ENCODE data around the gene S100G.
"Not testable (repeated sequence)": the region's sequence is repeated elsewhere in the genome, so short reads cannot be mapped to it uniquely, and the experiment has no call there.

The S100G gene, protein sequence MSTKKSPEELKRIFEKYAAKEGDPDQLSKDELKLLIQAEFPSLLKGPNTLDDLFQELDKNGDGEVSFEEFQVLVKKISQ

DNA sequence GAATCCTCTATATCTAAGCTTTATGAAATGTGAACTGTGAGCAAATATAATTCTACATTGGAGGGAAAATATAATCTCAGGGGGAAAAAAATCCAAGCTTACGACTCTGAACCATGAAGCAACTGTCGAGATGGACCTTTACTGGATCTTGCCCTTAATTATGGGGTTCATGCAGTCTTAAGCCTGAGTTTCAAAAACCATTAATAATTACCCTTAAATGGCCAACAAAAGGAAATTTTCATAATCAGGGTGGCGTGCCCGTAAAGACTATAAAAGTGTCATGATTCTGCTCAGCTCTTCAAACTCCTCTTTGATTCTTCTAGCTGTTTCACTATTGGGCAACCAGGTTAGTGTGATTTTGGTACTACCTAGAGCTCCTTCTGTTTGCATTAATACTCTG lies at the start of gene S100G:
Gene S100G (plus strand): TSS at position 301 of the 400 bp plus-strand sequence. CDS start 849 bp downstream, outside the sequence.
- DNase-seq (ENCODE audit: low spot score): no peak

DNA sequence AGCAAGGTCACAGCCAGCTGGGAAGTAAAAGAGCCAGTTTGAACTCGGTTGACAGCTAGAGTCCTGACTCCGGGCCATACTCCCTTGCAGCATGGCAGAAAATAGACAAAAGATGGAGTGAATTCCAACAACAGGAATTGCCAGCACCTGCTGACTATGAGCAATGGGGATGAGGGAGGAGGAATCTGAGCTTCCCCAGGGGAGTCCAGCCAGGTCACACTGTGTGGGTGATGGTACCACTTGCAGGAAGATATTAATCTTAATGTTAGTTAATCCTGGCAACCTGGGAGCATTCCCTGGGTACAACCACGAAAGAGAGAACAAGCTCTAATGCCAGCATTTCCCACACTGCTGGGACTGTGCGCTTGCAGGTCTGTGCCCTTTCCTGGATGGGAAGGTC lies 48.1 kb upstream of the S100G start:
- DNase-seq (ENCODE audit: low spot score): no peak

DNA sequence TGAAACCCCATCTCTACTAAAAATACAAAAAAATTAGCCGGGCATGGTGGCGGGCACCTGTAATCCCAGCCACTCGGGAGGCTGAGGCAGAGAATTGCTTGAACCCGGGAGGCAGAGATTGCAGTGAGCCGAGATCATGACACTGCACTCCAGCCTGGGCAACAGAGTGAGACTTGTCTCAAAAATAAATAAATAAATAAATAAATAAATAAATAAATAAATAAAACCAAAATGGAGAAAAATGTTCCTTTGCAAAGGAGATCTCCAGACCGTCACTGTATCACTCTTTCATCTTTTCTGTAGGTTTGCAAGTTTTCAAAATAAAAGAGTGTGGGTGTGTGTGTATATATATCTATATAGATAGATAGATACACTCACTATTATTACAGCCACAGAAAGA lies 46.7 kb upstream of the S100G start:
- DNase-seq (ENCODE audit: low spot score): not testable (repeated sequence)

DNA sequence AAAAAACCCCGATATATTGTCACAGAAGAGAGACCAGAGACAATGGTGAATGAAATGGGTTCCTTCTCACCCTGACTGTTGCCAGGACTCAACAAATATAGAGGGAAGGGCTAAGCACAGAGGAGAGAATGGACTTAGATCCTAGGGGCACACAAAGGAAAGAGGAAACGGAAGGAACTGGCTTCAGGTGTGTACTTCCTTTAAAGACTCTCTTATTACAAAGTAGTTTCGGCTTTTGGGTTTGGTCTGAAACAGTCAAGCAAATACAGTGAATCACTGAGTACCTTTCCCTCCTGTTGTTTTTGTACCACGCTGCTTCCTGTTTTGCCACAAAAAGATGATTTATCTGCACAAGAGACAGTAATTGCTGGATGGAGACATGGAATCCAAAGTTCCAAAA lies 46.1 kb upstream of the S100G start:
- no peak for DNase-seq (ENCODE audit: low spot score)

DNA sequence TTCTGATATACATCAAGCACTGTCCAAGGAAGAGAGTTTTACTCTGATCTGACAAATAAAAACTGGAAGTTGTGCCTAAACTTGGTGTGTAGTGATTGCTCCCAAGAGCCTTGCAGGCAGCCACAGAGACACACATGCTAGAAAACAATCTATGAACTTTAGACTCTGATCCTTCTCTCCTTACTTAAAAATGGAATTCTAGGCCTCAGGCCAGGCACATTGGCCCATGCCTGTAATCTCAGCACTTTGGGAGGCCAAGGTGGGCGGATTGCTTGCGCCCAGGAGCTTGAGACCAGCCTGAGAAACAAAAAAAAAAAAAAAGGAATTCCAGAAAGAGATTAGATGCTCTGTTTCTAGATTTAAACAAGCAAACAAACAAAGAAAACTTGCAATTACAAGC lies 45.6 kb upstream of the S100G start:
- DNase-seq (ENCODE audit: low spot score): no peak

DNA sequence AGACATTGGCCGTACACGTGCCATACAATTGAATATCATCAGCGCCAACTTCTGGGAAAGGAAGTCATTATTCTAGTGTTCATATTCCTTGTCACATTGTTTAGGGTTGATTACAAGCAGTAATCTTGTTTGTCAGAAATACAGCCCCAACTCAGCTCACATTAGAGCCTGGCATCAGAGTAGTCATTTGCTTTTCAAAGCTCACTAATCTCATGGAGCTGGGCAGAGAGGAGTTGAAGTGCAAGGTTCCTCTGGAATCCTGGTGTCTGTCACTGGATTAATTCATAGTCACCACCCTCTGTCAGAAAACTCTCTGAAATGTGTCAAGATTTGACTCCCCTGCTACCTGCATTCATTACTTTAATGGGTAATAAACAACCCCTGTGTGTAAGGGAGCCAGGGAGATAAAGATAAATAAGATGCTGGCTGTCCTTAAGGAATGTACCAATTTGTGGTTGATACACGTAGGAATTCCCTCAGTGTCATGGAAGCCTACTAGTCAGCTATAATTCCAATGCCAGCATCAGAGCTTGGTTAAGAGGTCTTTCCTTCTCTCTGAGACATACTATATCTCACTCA lies 43.7 kb upstream of the S100G start:
- DNase-seq (ENCODE audit: low spot score): no peak

DNA sequence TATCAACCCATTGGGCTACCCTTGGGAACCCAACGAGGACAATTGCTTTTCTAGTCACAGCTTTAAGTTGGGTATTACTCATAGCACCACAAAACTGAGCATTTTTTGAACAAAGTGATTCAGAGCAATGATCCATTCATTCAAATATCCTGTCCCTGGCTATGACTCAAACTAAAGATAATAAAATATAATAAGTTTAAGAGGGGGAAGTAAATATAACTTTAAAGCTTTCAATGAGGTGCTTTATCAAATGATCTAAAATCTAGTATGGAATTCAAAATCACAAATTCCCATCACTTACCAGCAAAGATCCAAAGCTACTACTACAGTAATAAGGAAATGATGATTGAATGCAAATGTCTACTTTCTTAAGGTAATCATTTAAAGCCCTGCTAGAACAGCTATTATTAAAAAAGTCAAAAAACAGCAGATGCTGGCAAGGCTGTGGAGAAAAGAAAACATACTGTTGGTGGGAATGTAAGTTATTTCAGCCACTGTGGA lies 39.8 kb upstream of the S100G start:
- DNase-seq (ENCODE audit: low spot score): no peak

DNA sequence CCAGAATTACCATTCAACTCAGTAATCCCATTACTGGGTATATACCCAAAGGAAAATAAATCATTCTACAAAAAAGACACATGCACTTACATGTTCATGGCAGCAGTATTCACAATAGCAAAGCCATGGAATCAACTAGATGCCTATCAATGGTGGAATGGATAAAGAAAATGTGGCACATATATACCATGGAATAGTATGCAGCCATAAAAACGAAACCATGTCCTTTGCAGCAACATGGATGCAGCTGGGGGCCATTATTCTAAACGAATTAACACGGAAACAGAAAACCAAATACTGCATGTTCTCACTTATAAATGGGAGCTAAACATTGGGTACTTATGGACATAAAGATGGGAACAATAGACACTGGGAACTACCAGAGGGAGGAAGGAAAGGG lies 39.3 kb upstream of the S100G start:
- DNase-seq (ENCODE audit: low spot score): not testable (repeated sequence)

DNA sequence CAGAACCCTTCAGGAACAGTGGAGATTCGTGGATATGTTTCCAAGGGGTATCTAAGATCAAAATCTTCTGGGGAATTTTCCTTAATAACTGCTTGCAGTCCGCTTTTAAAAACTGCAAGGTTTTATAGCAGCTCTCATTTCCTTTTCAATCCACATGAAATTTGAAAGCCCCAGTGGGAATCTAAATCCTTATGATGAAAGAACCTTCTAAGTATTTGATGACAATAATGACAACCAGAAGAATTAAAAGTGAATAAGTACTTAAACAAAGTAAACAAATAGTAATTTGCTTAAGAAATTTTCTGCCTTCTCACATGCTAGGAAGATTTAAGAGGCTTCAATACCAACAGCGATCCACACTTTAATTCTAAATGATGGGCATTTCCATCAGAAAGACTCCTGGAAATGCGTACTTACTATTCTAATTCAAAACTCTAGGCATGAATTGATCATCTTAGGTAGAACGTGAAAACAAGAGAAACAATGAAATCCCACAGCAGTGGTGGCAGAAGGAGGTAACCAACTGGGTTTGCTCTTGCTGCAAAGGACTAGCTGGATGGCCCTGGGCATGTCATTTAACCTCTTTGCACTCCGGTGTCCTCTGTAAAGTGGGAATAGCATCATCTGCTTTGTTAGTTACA lies 37.6 kb upstream of the S100G start:
- no peak for DNase-seq (ENCODE audit: low spot score)

DNA sequence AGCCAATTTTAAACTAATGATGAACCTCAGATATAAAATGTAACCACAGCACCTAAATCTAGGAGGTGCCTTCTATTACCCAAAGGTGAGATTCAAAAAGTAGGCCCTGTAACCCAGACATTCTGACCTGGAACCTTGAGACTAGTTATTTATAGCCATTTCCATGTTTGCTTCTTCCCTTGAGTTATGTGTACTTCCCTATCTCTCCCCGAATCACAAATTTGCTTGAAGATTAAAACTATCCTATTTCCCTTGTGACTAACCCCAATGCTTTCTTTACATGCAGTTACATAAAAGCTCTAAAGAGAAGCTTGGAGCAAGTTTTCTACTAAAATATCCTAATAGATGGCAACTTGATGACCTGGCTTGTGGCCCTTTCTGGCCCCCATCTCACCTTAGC lies 32.6 kb upstream of the S100G start:
- DNase-seq (ENCODE audit: low spot score): no peak

DNA sequence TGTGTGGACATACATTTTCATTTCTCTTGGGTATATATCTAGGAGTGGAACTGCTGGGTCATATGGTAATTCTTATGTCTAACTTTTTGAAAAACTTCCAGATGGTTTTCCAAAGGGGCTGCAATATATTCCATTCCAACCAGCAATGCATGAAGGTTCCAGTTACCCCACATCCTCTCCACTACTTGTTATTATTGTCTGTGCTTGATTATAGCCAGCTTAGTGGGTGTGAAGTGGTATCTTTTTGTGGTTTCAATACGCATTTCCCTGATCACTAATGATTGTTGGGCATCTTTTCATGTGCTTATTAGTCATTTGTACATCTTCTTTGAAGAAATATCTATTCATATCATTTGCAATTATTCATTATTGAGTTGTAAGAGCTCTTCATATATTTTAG lies 31.5 kb upstream of the S100G start:
- no peak for DNase-seq (ENCODE audit: low spot score)

DNA sequence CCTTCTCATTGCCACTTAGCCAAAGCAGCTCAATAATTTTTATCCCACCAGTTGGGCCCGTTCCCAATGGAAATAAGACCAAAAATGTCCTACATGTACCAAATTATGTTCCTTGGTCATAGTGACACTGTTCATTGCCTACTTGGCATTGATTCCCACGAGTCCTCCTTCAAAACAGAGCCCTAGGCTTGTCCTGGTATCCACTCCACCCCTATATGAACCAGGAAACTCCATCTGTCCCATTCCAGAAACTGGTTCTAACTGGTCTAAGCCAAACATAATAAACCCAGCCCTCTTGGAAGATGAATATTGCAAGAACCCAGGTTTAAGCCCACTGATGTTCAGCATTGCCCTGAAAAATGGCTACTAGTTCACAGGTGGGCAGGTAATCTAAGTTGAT lies 30.9 kb upstream of the S100G start:
- DNase-seq (ENCODE audit: low spot score): no peak

DNA sequence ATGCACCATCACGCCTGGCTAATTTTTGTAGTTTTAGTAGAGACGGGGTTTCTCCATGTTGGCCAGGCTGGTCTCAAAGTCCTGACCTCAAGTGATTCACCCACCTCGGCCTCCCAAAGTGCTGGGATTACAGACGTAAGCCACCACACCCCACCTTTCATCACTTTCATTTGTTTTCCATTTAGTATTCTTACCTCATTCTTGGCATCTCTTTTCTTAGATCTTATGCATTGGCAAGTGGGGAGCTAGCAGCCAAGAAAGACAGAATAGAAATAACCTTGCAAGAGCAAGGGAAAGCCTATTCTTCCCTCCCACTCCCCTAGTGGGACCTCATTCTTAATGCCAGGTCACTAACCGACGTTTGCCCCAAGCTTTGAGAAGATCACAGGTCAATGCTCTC lies 21.4 kb upstream of the S100G start:
- DNase-seq (ENCODE audit: low spot score): not testable (repeated sequence)

DNA sequence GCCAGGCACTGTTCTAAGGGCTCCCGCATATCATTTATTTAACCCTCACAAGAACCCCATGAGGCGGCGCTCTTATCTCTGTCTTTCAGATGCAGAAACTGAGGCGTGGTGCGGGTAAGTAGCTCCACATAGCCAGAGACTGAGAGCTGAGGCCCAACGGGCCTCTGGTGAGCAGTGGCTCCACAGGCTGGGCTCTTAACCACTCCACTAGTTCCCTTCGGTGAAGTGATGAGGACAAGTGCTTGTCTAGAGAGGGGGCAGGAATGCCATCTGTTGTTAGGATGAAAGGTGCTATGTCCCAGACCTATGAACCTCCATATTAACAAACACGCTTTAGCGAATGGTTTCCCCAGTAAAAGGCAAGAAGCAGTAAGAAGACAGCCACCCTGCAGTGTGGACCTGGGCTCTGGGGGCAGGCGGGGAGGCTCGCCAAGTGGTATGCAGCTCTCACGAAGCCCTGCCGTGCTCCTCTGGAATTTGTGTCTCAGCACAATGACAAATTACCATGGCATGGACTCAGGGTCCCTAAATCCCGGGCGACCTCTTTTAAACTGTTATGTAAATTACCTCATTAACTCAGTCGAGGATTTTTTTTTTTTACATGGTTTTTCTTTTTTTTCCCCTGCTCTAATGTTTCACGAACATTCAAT lies 20.9 kb upstream of the S100G start:
- no peak for DNase-seq (ENCODE audit: low spot score)

DNA sequence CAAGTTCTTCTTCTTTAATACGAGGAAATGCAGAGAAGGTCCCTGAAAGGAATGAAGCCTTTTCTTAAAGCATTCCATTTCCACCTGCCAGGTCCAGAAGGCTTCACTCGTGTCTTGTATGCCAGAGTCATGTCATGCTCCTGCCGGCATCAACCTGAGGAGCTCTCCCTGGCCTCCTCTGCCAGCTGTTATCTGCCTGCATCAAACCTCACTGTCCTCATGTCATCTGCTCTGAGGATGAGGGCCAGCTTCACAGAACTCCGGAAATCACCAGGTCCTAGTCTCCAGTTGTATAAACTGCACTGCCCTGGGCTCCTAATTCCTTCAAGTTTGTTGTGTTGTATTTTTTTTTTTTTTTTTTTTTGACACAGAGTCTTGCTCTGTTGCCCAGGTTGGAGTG lies 20.0 kb upstream of the S100G start:
- DNase-seq (ENCODE audit: low spot score): no peak

DNA sequence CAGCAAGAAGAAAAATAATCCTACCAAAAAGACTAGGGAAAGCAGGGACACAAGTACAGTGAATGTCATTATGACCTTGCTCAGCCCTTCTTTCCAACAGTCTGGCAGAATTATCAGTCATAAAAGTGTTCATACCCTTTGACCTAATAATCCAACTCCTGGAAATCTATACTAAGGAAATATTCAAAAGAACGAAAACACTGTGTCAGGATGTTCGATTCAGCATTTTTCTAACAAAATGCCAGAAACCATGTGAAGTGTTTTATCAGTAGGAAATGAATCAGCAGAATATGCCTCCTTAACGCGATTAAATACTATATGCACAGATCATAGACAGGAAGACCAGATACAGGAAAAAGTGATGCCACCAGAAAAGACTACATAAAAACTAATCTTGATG lies 16.2 kb upstream of the S100G start:
- DNase-seq (ENCODE audit: low spot score): no peak

DNA sequence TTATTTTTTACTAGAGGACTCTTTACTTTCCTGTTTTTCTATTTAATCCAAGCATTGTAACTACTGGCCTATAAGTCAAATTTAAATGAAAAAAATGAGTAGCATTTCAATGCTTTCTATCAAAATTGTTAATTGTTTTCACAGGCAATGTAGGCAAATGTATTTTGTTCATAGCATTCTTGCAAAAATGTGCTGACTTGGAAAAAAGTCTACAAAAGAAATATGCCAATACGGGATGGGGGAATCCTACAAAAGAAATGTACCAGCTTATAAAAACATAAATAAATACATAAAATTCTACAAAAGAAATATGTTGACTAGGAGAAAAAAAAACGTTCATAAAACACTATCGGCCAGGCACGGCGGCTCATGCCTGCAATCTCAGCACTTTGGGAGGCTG lies 14.9 kb upstream of the S100G start:
- DNase-seq (ENCODE audit: low spot score): no peak

DNA sequence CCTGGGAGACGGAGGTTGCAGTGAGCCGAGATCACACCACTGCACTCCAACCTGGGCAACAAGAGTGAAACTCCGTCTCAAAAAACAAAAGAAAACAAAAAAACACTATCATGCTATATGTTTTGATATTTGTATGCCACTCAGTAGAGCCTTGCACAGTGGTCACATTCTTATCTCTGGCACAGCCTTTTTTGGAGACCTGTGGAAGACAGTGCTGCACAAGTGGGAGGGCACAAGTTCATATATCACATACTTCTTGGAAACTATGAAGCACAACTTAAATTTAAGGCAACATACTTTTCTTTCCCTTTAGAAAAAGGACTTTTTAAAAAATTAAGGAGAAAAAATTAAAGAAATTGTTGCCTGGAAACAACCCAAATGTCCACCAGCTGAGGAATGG lies 14.4 kb upstream of the S100G start:
- no peak for DNase-seq (ENCODE audit: low spot score)

DNA sequence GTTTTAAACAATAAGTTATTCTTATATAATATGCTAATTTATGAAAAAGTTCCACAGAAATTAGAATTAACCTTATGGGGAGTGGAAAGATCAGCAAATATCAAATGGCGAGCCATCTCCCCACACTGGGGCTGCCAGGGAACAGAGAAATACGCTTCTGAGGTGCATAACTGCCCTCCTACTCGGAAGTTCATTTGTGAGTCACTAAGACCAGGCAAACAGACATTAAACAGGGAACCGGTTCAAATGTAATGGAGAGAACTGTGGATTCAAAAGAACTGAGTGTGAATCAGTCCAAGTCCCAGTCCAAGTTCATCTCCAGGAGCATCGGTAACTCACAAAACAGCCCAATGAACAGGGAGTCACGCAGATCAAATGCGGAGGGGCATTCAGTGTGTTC lies 11.4 kb upstream of the S100G start:
- no peak for DNase-seq (ENCODE audit: low spot score)

DNA sequence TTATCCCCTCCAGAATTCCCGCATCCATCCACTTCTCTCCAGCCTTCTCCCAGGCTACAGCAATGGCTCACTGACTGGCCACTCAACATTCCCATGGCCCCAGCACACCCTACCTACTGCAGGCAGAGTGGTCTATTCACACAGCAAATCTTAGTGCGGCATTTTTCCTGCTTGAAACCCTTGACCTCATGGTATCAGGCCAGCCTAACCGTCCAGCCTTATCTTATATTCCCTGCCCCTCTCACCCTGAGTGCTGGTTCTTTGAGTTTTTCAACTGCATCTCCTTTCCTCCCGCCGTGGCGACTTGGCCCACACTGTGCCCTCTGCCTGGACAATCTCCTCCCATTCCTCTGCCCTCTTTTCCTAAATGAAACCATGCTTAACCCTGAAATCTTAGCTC lies 10.0 kb upstream of the S100G start:
- DNase-seq (ENCODE audit: low spot score): no peak

DNA sequence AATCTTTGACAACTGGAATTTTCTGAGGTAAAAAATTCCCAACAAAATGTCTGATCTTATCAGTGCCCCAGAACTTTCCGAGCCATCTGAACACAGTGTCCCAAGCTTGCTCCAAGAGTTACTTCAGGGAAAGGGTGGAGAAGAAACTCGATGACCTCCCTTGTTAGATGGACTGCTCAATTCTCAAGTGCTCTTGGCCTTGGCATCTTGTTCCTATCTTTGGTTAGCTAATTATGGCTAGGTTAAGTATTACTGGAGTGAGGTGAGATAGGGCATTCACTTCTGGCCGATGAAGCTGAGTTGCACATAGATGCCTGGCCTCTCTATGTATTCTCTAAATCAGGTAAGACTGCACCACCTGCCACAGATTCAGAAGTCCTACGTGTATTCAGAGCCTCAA lies 9.1 kb upstream of the S100G start:
- no peak for DNase-seq (ENCODE audit: low spot score)

DNA sequence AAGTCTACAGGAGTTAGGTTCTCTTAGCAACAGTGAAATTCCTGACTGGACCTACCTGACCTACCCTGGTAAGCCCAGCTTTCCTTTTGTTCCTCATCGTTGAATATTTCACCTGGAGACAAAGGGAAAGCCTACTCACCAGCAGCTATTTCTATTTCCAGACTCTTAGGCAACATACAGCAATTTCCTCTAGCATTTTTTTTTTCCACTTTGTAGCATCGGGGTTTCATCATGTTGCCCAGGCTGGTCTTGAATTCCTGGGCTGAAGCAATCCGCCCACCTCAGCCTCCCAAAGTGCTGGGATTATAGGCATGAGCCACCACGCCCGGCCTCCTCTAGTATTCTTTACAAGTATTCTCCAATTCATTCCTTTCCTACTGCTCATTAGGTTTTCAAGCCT lies 6.8 kb upstream of the S100G start:
- peak; percentile 6 for DNase-seq (ENCODE audit: low spot score)

DNA sequence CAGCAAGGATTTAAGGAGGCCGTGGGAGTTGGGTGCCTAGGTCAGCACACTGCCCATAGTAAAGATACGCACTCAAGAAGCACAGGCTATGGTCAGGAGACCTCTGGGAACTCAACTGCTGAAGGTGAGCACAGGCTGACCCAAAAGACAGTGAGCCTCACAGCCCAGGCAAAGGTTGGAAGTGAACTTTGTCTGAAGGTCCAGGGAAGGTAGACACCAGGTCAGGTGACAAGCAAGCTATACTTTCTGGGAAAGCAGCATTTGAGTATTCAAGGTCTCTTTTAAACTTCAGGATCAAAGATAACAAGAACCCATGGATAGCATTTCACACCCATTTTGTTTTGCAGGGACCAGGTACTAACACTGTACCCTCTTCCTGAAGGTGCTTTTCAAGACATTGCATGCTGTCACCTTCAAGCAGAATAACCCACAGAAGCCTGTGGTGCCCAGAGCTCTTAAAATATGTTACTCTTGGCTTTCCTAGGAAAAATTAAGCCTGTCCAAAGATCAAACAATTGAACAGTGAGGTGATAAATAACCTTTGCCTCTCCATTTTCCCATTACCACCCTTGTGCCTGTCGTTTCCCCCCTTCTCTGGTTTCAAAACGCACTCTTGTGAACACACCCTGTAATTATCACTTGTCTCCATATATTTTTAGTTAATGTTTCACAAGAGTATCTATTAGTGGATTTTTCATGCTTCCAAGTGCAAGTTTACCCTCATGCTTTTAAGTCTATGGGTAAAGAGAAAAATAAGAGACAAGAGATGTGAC lies 3.4 kb upstream of the S100G start:
- peak; percentile 21 for DNase-seq (ENCODE audit: low spot score)

Data from SW480 (cell line).